DOHH2 (cell line): ENCODE results near the gene ELAVL4.

Experiments used
- H3F3A ChIP-seq: fragments of 200-600 bp; sonication (generic), shearing (Covaris generic); 2 replicates; pipeline ENCODE4 v1.6.0; 2016; ENCODE audit warnings: antibody characterized with exemption, mild to moderate bottlenecking; ENCODE audit not compliant: control insufficient read depth, insufficient read depth
- H3K27ac ChIP-seq: fragments of 200-600 bp; sonication (generic); 2 replicates; pipeline ENCODE4 v1.5.1; 2014; ENCODE audit warnings: low read depth, mild to moderate bottlenecking, low read length, moderate library complexity
- H3K27me3 ChIP-seq: fragments of 200-600 bp; sonication (generic); 2 replicates; pipeline ENCODE4 v1.6.1; 2014; ENCODE audit warnings: mild to moderate bottlenecking, low read length, mixed read lengths; ENCODE audit not compliant: control insufficient read depth
- H3K36me3 ChIP-seq: fragments of 200-600 bp; sonication (generic); 2 replicates; pipeline ENCODE4 v1.6.1; 2014; ENCODE audit warnings: mild to moderate bottlenecking, low read length, moderate library complexity, mixed read lengths; ENCODE audit not compliant: control insufficient read depth
- H3K4me1 ChIP-seq: fragments of 200-600 bp; sonication (generic); 2 replicates; pipeline ENCODE4 v1.6.1; 2014; ENCODE audit warnings: mild to moderate bottlenecking, low read length, mixed read lengths; ENCODE audit not compliant: control insufficient read depth
- H3K4me2 ChIP-seq: fragments of 200-600 bp; sonication (generic); 2 replicates; pipeline ENCODE4 v1.6.0; 2014; ENCODE audit warnings: mild to moderate bottlenecking, low read length, moderate library complexity
- H3K4me3 ChIP-seq: fragments of 200-600 bp; sonication (generic); 2 replicates; pipeline ENCODE4 v1.5.1; 2014; ENCODE audit warnings: mild to moderate bottlenecking, low read length, mixed read lengths
- H3K79me2 ChIP-seq: fragments of 200-600 bp; sonication (generic); 2 replicates; pipeline ENCODE4 v1.6.1; 2014; ENCODE audit warnings: mild to moderate bottlenecking, low read length, mixed read lengths; ENCODE audit not compliant: control insufficient read depth
- H3K9me2 ChIP-seq: fragments of 200-600 bp; sonication (generic); replicated peaks from 2 replicates; pipeline ENCODE4 v1.6.1; 2014; ENCODE audit warnings: mild to moderate bottlenecking, low read length, mixed read lengths; ENCODE audit not compliant: control insufficient read depth
- H3K9me3 ChIP-seq: fragments of 200-600 bp; sonication (generic); 2 replicates; pipeline ENCODE4 v1.6.1; 2014; ENCODE audit warnings: antibody characterized with exemption, low read length, mixed read lengths; ENCODE audit not compliant: control insufficient read depth, insufficient read depth
- H4K20me1 ChIP-seq: fragments of 200-600 bp; sonication (generic); 2 replicates; pipeline ENCODE4 v1.6.0; 2014; ENCODE audit warnings: low read depth, mild to moderate bottlenecking, antibody characterized with exemption, low read length, moderate library complexity; ENCODE audit not compliant: control insufficient read depth, insufficient read depth
- EZH2phosphoT487 ChIP-seq: fragments of 200-600 bp; sonication (generic); IDR thresholded peaks from 2 replicates; pipeline ENCODE4 v1.6.1; 2017; ENCODE audit warnings: borderline replicate concordance, mild to moderate bottlenecking, antibody characterized with exemption, low read length, moderate library complexity, mixed read lengths
- TF ChIP-seq, protein P1 (sequence below): fragments of 200-600 bp; sonication (generic); IDR thresholded peaks from one replicate; pipeline ENCODE4 v1.5.1; 2014; ENCODE audit warnings: antibody characterized with exemption, mild to moderate bottlenecking, low read depth, low read length; ENCODE audit not compliant: poor library complexity, severe bottlenecking

Gene ELAVL4

DNA sequence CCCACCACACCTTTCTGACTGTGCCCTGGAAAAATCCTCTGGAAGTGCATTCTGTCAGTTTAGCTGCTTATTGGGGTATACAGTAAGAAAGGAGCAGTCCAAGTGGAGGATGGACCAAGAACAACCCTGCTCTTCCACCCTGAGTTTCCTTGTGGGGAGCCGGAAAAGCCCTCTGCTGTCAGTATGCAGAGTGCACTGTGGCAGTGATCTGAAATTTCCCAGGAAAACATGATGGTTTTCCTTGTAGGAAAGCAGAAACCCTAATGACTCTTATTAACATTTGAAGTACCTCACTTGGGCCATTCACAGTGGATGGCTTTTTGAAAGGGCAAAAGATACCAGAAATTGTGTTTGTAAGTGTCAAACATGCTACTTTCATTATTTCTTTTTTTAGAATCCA is 20.5 kb downstream of the ELAVL4 start:
- Histone ChIP-seq H3F3A (no peaks in the 10 kb centered on the region), H3K9me2 (no peaks in the 10 kb centered on the region), H3K4me2 (no peak overlapping the region), H3K79me2 (no peaks in the 10 kb centered on the region), H3K4me1 (no peaks in the 10 kb centered on the region), H4K20me1 (no peaks in the 10 kb centered on the region), H3K27ac (no peak overlapping the region), H3K4me3 (no peak overlapping the region), H3K36me3 (no peaks in the 10 kb centered on the region), H3K27me3 (peaks cover 5% of the 10 kb centered on the region; the same call in 1 of the 2 replicates), H3K9me3 (no peaks in the 10 kb centered on the region)
- TF ChIP-seq, protein P1, sequence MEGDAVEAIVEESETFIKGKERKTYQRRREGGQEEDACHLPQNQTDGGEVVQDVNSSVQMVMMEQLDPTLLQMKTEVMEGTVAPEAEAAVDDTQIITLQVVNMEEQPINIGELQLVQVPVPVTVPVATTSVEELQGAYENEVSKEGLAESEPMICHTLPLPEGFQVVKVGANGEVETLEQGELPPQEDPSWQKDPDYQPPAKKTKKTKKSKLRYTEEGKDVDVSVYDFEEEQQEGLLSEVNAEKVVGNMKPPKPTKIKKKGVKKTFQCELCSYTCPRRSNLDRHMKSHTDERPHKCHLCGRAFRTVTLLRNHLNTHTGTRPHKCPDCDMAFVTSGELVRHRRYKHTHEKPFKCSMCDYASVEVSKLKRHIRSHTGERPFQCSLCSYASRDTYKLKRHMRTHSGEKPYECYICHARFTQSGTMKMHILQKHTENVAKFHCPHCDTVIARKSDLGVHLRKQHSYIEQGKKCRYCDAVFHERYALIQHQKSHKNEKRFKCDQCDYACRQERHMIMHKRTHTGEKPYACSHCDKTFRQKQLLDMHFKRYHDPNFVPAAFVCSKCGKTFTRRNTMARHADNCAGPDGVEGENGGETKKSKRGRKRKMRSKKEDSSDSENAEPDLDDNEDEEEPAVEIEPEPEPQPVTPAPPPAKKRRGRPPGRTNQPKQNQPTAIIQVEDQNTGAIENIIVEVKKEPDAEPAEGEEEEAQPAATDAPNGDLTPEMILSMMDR, result no peak
- no peak for TF ChIP-seq EZH2phosphoT487

DNA sequence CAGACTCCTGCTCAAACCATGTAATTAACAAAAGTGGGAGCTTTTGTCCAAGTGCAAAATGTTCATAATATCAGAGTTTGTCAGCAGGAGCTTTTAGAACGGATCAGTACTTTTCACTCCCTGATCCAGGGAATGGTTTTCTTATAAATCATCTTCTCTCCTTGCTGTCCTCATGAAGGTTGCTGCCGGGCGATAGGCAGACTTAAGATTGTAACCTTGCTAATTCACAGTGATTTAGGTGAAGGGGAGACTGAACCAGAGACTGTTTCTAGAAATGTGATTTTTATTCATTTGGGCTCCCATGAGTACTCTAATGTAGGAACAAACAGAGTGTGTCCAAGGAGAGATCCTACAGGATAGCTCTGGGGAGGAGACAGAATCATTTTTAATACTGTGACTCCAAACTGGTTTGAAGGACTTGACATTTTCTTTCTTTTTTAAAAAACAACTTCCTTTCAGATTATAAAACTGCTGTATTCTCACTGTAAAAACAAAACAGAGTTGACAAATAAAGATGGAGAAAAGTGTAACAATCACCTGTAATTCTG is 23.7 kb downstream of the ELAVL4 start:
- TF ChIP-seq, protein P1, result no peak
- no peak for TF ChIP-seq EZH2phosphoT487
- Histone ChIP-seq H3F3A (no peaks in the 10 kb centered on the region), H3K4me1 (no peaks in the 10 kb centered on the region), H3K36me3 (no peaks in the 10 kb centered on the region), H3K27me3 (peaks cover 14% of the 10 kb centered on the region; the same call in 1 of the 2 replicates), H3K4me3 (no peak overlapping the region), H3K79me2 (no peaks in the 10 kb centered on the region), H3K27ac (no peak overlapping the region), H3K9me2 (no peaks in the 10 kb centered on the region), H3K4me2 (no peak overlapping the region), H3K9me3 (no peaks in the 10 kb centered on the region), H4K20me1 (no peaks in the 10 kb centered on the region)

DNA sequence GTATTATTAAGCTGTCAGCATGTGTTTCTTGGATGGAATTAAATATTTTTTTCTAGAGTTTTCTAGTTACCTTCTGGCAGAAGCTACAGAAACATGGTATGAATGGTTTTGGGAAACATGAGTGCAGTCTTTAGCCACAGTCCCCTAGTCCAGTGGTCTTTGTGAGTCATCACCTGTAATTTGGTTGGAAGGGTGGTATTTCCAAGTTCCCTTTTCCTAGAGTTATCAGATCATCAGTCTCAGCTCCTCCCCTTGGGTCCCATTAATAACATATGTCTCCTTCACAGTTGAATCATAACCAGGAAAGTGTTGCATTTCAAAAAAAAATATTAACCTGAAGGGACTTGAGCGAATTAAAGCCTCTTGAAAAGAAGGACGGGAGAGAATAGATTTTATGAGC is 27.0 kb downstream of the ELAVL4 start:
- Histone ChIP-seq H3K9me3 (no peaks in the 10 kb centered on the region), H3K4me2 (no peak overlapping the region), H3K27ac (no peak overlapping the region), H3K36me3 (no peaks in the 10 kb centered on the region), H3K4me3 (no peak overlapping the region), H4K20me1 (no peaks in the 10 kb centered on the region), H3K9me2 (no peaks in the 10 kb centered on the region), H3K4me1 (no peaks in the 10 kb centered on the region), H3K79me2 (no peaks in the 10 kb centered on the region), H3F3A (no peaks in the 10 kb centered on the region), H3K27me3 (peaks cover 14% of the 10 kb centered on the region; the same call in 1 of the 2 replicates)
- no peak for TF ChIP-seq EZH2phosphoT487
- TF ChIP-seq, protein P1, result no peak
